ENCODE results near the gene KRTAP10-9.

DNA sequence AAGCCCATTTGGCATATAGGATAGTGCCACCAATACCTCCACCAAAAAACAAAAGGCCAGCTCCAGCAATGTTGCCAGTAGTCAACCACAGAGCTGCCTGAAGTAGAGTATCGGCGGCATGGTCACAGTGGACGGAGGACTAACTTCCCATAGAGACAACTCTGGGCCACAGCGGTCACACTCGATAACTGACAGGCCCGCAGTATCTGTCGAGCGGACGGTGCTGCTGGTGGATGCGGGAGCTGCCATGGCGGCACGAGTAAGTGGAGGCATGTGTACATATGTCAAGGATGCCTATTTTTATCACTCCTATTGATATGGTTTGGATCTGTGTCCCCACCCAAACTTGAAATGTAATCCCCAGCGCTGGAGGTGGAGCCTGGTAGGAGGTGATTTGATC, 51.0 kb downstream of the KRTAP10-9 start:
- TF ChIP-seq, protein P1, sequence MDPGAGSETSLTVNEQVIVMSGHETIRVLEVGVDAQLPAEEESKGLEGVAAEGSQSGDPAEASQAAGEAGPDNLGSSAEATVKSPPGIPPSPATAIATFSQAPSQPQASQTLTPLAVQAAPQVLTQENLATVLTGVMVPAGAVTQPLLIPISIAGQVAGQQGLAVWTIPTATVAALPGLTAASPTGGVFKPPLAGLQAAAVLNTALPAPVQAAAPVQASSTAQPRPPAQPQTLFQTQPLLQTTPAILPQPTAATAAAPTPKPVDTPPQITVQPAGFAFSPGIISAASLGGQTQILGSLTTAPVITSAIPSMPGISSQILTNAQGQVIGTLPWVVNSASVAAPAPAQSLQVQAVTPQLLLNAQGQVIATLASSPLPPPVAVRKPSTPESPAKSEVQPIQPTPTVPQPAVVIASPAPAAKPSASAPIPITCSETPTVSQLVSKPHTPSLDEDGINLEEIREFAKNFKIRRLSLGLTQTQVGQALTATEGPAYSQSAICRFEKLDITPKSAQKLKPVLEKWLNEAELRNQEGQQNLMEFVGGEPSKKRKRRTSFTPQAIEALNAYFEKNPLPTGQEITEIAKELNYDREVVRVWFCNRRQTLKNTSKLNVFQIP (CRISPR knock-in tag; IDR thresholded peaks at IDR 0.05; ENCODE audit: borderline replicate concordance, low read depth), result no peak
- TF ChIP-seq ARNTL (CRISPR knock-in tag; IDR thresholded peaks at IDR 0.05; ENCODE audit: borderline replicate concordance, low read depth) (no peak), PPARA (CRISPR knock-in tag; IDR thresholded peaks at IDR 0.05; ENCODE audit: borderline replicate concordance) (no peak), SNAI2 (CRISPR knock-in tag; IDR thresholded peaks at IDR 0.05) (no peak), ZFP30 (CRISPR knock-in tag; IDR thresholded peaks at IDR 0.05) (no peak), ESRRG (CRISPR knock-in tag; IDR thresholded peaks at IDR 0.05) (no peak), CSDC2 (CRISPR knock-in tag; IDR thresholded peaks at IDR 0.05) (no peak), ZFP3 (CRISPR knock-in tag; IDR thresholded peaks at IDR 0.05) (no peak)
- TF ChIP-seq, protein P2, sequence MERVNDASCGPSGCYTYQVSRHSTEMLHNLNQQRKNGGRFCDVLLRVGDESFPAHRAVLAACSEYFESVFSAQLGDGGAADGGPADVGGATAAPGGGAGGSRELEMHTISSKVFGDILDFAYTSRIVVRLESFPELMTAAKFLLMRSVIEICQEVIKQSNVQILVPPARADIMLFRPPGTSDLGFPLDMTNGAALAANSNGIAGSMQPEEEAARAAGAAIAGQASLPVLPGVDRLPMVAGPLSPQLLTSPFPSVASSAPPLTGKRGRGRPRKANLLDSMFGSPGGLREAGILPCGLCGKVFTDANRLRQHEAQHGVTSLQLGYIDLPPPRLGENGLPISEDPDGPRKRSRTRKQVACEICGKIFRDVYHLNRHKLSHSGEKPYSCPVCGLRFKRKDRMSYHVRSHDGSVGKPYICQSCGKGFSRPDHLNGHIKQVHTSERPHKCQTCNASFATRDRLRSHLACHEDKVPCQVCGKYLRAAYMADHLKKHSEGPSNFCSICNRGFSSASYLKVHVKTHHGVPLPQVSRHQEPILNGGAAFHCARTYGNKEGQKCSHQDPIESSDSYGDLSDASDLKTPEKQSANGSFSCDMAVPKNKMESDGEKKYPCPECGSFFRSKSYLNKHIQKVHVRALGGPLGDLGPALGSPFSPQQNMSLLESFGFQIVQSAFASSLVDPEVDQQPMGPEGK (CRISPR knock-in tag; IDR thresholded peaks at IDR 0.05; ENCODE audit: borderline replicate concordance), result no peak
- TF ChIP-seq, protein P3, sequence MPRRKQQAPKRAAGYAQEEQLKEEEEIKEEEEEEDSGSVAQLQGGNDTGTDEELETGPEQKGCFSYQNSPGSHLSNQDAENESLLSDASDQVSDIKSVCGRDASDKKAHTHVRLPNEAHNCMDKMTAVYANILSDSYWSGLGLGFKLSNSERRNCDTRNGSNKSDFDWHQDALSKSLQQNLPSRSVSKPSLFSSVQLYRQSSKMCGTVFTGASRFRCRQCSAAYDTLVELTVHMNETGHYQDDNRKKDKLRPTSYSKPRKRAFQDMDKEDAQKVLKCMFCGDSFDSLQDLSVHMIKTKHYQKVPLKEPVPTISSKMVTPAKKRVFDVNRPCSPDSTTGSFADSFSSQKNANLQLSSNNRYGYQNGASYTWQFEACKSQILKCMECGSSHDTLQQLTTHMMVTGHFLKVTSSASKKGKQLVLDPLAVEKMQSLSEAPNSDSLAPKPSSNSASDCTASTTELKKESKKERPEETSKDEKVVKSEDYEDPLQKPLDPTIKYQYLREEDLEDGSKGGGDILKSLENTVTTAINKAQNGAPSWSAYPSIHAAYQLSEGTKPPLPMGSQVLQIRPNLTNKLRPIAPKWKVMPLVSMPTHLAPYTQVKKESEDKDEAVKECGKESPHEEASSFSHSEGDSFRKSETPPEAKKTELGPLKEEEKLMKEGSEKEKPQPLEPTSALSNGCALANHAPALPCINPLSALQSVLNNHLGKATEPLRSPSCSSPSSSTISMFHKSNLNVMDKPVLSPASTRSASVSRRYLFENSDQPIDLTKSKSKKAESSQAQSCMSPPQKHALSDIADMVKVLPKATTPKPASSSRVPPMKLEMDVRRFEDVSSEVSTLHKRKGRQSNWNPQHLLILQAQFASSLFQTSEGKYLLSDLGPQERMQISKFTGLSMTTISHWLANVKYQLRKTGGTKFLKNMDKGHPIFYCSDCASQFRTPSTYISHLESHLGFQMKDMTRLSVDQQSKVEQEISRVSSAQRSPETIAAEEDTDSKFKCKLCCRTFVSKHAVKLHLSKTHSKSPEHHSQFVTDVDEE (CRISPR knock-in tag; IDR thresholded peaks at IDR 0.05), result no peak
- TF ChIP-seq, protein P4, sequence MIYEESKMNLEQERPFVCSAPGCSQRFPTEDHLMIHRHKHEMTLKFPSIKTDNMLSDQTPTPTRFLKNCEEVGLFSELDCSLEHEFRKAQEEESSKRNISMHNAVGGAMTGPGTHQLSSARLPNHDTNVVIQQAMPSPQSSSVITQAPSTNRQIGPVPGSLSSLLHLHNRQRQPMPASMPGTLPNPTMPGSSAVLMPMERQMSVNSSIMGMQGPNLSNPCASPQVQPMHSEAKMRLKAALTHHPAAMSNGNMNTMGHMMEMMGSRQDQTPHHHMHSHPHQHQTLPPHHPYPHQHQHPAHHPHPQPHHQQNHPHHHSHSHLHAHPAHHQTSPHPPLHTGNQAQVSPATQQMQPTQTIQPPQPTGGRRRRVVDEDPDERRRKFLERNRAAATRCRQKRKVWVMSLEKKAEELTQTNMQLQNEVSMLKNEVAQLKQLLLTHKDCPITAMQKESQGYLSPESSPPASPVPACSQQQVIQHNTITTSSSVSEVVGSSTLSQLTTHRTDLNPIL (CRISPR knock-in tag; IDR thresholded peaks at IDR 0.05; ENCODE audit: low read depth), result no peak

All from SK-N-SH treated with all-trans-retinoic acid at 6 μM for 48 hours (cell line).